Mesenchymal stem cell (in vitro differentiated cells and primary cell): ENCODE measurements around the gene SMARCA5.

Experiments
- DNase-seq: peaks from one replicate; pipeline ENCODE4 v3.0.0-alpha.2; 2013
- H2AFZ ChIP-seq: one replicate; pipeline ENCODE4 v1.6.1; 2013; ENCODE audit warnings: low read depth, mild to moderate bottlenecking, control low read depth, inconsistent platforms, low read length, moderate library complexity
- H2AK5ac ChIP-seq: 2 replicates; pipeline ENCODE4 v1.6.1; 2013; ENCODE audit warnings: low read length, moderate library complexity, mild to moderate bottlenecking, inconsistent platforms; ENCODE audit not compliant: severe bottlenecking
- H2BK120ac ChIP-seq: one replicate; pipeline ENCODE4 v1.6.1; 2013; ENCODE audit warnings: low read depth, mild to moderate bottlenecking, inconsistent platforms, low read length, moderate library complexity
- H2BK12ac ChIP-seq, 2 experiments: one replicate each; pipeline ENCODE4 v1.6.1; 2013; ENCODE audit warnings: inconsistent platforms in 2 of 2, low read length in 2 of 2, mild to moderate bottlenecking in 2 of 2, moderate library complexity in 2 of 2, control low read depth in 1 of 2
- H2BK15ac ChIP-seq: one replicate; pipeline ENCODE4 v1.6.1; 2013; ENCODE audit warnings: mild to moderate bottlenecking, low read depth, inconsistent platforms; ENCODE audit not compliant: poor library complexity, severe bottlenecking
- H2BK5ac ChIP-seq: 2 replicates; pipeline ENCODE4 v1.6.1; 2013; ENCODE audit warnings: low read depth, mild to moderate bottlenecking, low read length, control low read depth, inconsistent platforms; ENCODE audit not compliant: poor library complexity, severe bottlenecking
- H3K14ac ChIP-seq, 2 experiments: one replicate each; pipeline ENCODE4 v1.6.1; 2013; ENCODE audit warnings: inconsistent platforms in 2 of 2, low read length in 2 of 2, control low read depth in 1 of 2, mild to moderate bottlenecking in 1 of 2, moderate library complexity in 1 of 2
- H3K18ac ChIP-seq, 2 experiments: one replicate each; pipeline ENCODE4 v1.6.1; 2013; ENCODE audit warnings: inconsistent platforms in 2 of 2, low read length in 2 of 2, control low read depth in 1 of 2, low read depth in 1 of 2, mild to moderate bottlenecking in 1 of 2
- H3K23ac ChIP-seq, 2 experiments: one replicate each; pipeline ENCODE4 v1.6.1; 2013; ENCODE audit warnings: inconsistent platforms in 2 of 2, low read length in 2 of 2, mild to moderate bottlenecking in 2 of 2, moderate library complexity in 2 of 2, control low read depth in 1 of 2
- H3K27ac ChIP-seq: 2 replicates; pipeline ENCODE4 v1.5.1; 2013; ENCODE audit warnings: mild to moderate bottlenecking, moderate library complexity, low read length, control low read depth, inconsistent platforms; ENCODE audit not compliant: poor library complexity, severe bottlenecking
- H3K27me3 ChIP-seq, 2 experiments: 2 replicates each; pipeline versions ENCODE4 v1.6.1 to v1.7.0; 2013; ENCODE audit warnings: low read length in 2 of 2, mild to moderate bottlenecking in 2 of 2, moderate library complexity in 2 of 2, control low read depth in 1 of 2, inconsistent platforms in 1 of 2; ENCODE audit not compliant: control insufficient read depth in 1 of 2, insufficient read depth in 1 of 2
- H3K36me3 ChIP-seq, 2 experiments: 2 replicates each; pipeline versions ENCODE4 v1.6.1 to v1.7.0; 2013; ENCODE audit warnings: low read length in 2 of 2, control low read depth in 1 of 2, inconsistent platforms in 1 of 2, low read depth in 1 of 2, mild to moderate bottlenecking in 1 of 2; ENCODE audit not compliant: insufficient read depth in 2 of 2, control insufficient read depth in 1 of 2
- H3K4ac ChIP-seq, 2 experiments: one replicate each; pipeline ENCODE4 v1.6.1; 2013; ENCODE audit warnings: inconsistent platforms in 2 of 2, low read length in 2 of 2, mild to moderate bottlenecking in 2 of 2, moderate library complexity in 2 of 2, control low read depth in 1 of 2, low read depth in 1 of 2
- H3K4me1 ChIP-seq: 2 replicates; pipeline ENCODE4 v1.6.1; 2013; ENCODE audit warnings: low read depth, low read length, control low read depth; ENCODE audit not compliant: control insufficient read depth, insufficient read depth
- H3K4me2 ChIP-seq: 2 replicates; pipeline ENCODE4 v1.6.1; 2013; ENCODE audit warnings: low read length, mild to moderate bottlenecking, inconsistent platforms; ENCODE audit not compliant: poor library complexity, severe bottlenecking
- H3K4me3 ChIP-seq, 2 experiments: 2 replicates each; pipeline versions ENCODE4 v1.5.1 to v1.7.0; 2013; ENCODE audit warnings: low read length in 2 of 2, mild to moderate bottlenecking in 2 of 2, control low read depth in 1 of 2, low read depth in 1 of 2; ENCODE audit not compliant: insufficient read depth in 1 of 2
- H3K79me1 ChIP-seq: replicated peaks from 2 replicates; pipeline ENCODE4 v1.6.1; 2013; ENCODE audit warnings: mild to moderate bottlenecking, control low read depth, low read length, inconsistent platforms; ENCODE audit not compliant: poor library complexity, severe bottlenecking
- H3K9ac ChIP-seq: 2 replicates; pipeline ENCODE4 v1.7.0; 2013; ENCODE audit warnings: mild to moderate bottlenecking, low read length, moderate library complexity
- H3K9me3 ChIP-seq: 2 replicates; pipeline ENCODE4 v1.7.0; 2013; ENCODE audit warnings: mild to moderate bottlenecking, low read length; ENCODE audit not compliant: control insufficient read depth
- H4K8ac ChIP-seq: one replicate; pipeline ENCODE4 v1.6.1; 2013; ENCODE audit warnings: inconsistent platforms, mild to moderate bottlenecking, low read length, moderate library complexity
- H4K91ac ChIP-seq: one replicate; pipeline ENCODE4 v1.6.1; 2013; ENCODE audit warnings: mild to moderate bottlenecking, low read length, inconsistent platforms
- WGBS: methylation state at CpG from one replicate; pipeline ENCODE4 v1.1.7; 2013; ENCODE audit warnings: mixed read lengths; 5-methylcytosine and 5-hydroxymethylcytosine counted together

Gene SMARCA5

GRCh38 chr4:143512978-143513313 is 556 bp upstream of the SMARCA5 start:
- Histone ChIP-seq H3K14ac (no peak overlapping the region), H3K27me3 (no peaks in the 10 kb centered on the region), H4K91ac (no peak overlapping the region), H2BK5ac (no peak overlapping the region), H4K8ac (no peak overlapping the region), H3K4ac (no peak overlapping the region), H3K9ac (peak overlapping the region; percentile 97), H2AFZ (peak overlapping the region; percentile 94), H2AK5ac (no peak overlapping the region), H3K23ac (no peak overlapping the region), H2BK120ac (no peak overlapping the region), H3K27ac (peak overlapping the region; percentile 82), H3K4me2 (peak overlapping the region; percentile 66), H3K79me1 (no peaks in the 10 kb centered on the region), H3K36me3 (peaks cover 0 to 10% of the 10 kb centered on the region in 2 experiments), H3K4me3 (peak overlapping the region; percentile 99 to 100), H3K18ac (peak overlapping the region in 1 of 2 experiments; percentile 82), H3K9me3 (no peaks in the 10 kb centered on the region), H2BK12ac (no peak overlapping the region), H2BK15ac (peak overlapping the region; percentile 84), H3K4me1 (peaks cover 1% of the 10 kb centered on the region)
- WGBS: 0% methylated on average over 18 of the region's 18 CpGs
- DNase-seq: no peak

DNA sequence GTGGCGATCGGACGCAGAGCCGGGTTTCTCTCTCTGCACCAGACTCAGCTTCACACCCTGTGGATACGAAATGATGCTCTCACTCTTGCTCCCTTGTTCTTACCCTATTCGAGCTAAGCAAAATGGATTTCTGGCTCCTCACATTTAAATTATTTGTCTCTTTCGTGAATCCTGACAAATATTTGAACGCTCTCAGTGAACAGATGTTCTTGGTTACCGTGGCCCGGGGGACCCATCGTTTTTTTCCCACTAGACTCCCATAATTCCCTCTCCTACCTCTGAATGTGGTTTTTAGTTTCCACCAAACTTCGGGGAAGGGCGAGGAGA is 630 bp downstream of the SMARCA5 start:
- Histone ChIP-seq H2BK5ac (peak overlapping the region; percentile 85), H2BK12ac (peak overlapping the region in 1 of 2 experiments; percentile 72), H2BK120ac (no peak overlapping the region), H3K4me1 (peaks cover 1% of the 10 kb centered on the region), H3K79me1 (no peaks in the 10 kb centered on the region), H3K9me3 (no peaks in the 10 kb centered on the region), H4K91ac (peak overlapping the region; percentile 92), H4K8ac (peak overlapping the region; percentile 91), H2AK5ac (no peak overlapping the region), H2AFZ (peak overlapping the region; percentile 94), H3K4me2 (peak overlapping the region; percentile 95), H3K9ac (peak overlapping the region; percentile 97), H3K36me3 (peaks cover 0 to 22% of the 10 kb centered on the region in 2 experiments), H2BK15ac (no peak overlapping the region), H3K23ac (peak overlapping the region in 1 of 2 experiments; percentile 100), H3K27ac (peak overlapping the region; percentile 85), H3K18ac (peak overlapping the region; percentile 85 to 99), H3K4me3 (peak overlapping the region; percentile 99 to 100), H3K14ac (peak overlapping the region; percentile 9 to 99), H3K27me3 (no peaks in the 10 kb centered on the region), H3K4ac (peak overlapping the region; percentile 57 to 98)
- 0% methylated on average over 13 of the region's 13 CpGs for WGBS
- no peak for DNase-seq

- Histone ChIP-seq H2BK15ac (no peak overlapping the region), H2AK5ac (no peak overlapping the region), H3K4me3 (peak overlapping the region; percentile 99 to 100), H2BK12ac (no peak overlapping the region), H3K27me3 (no peaks in the 10 kb centered on the region), H3K36me3 (peaks cover 0 to 26% of the 10 kb centered on the region in 2 experiments), H2AFZ (no peak overlapping the region), H3K4me2 (peak overlapping the region; percentile 95), H3K18ac (peak overlapping the region; percentile 56 to 58), H3K23ac (peak overlapping the region in 1 of 2 experiments; percentile 34), H3K14ac (peak overlapping the region in 1 of 2 experiments; percentile 75), H4K8ac (no peak overlapping the region), H3K4me1 (peaks cover 1% of the 10 kb centered on the region), H3K27ac (peak overlapping the region; percentile 85), H2BK120ac (no peak overlapping the region), H3K79me1 (no peaks in the 10 kb centered on the region), H3K4ac (peak overlapping the region in 1 of 2 experiments; percentile 84), H4K91ac (no peak overlapping the region), H3K9me3 (no peaks in the 10 kb centered on the region), H2BK5ac (peak overlapping the region; percentile 33), H3K9ac (peak overlapping the region; percentile 97)
- WGBS: 1% methylated on average over 18 of the region's 18 CpGs
- peak; percentile 75 for DNase-seq
Observed at GRCh38 chr4:143514497-143514896, 995 bp downstream of the SMARCA5 start.

GRCh38 chr4:143514901-143515300 is 1.4 kb downstream of the SMARCA5 start:
- Histone ChIP-seq H3K4me1 (peaks cover 1% of the 10 kb centered on the region), H3K18ac (no peak overlapping the region), H3K9me3 (no peaks in the 10 kb centered on the region), H3K27ac (peak overlapping the region; percentile 32), H2AFZ (no peak overlapping the region), H4K91ac (no peak overlapping the region), H2BK120ac (no peak overlapping the region), H3K27me3 (no peaks in the 10 kb centered on the region), H3K36me3 (peaks cover 0 to 30% of the 10 kb centered on the region in 2 experiments), H3K14ac (no peak overlapping the region), H2BK12ac (no peak overlapping the region), H3K9ac (peak overlapping the region; percentile 97), H3K4me2 (peak overlapping the region; percentile 95), H3K4ac (no peak overlapping the region), H2BK5ac (no peak overlapping the region), H3K79me1 (no peaks in the 10 kb centered on the region), H2BK15ac (no peak overlapping the region), H4K8ac (no peak overlapping the region), H3K23ac (no peak overlapping the region), H3K4me3 (peak overlapping the region; percentile 99 to 100), H2AK5ac (no peak overlapping the region)
- 27% methylated on average over 5 of the region's 5 CpGs for WGBS
- no peak for DNase-seq
